Peyer's patch (tissue), 4 donors: ENCODE results near the gene NFAT5.

Source experiments
- POLR2A ChIP-seq, 2 donors: fragments of 450-650 bp; IDR thresholded peaks; one replicate each; pipeline ENCODE4 v1.5.1; 2017; ENCODE audit warnings: antibody characterized with exemption in 2 of 2, mild to moderate bottlenecking in 2 of 2, moderate library complexity in 2 of 2
- TF ChIP-seq, protein P1 (sequence below), 6 experiments: fragments of 450-650 bp in 4 of 6; fragments of 200-600 bp in 2 of 6; sonication (generic) in 1 of 6; IDR thresholded peaks; one replicate each; pipeline ENCODE4 v1.5.1; 2017 to 2019; ENCODE audit warnings: antibody characterized with exemption in 6 of 6, mild to moderate bottlenecking in 3 of 6, moderate library complexity in 1 of 6

DNA sequence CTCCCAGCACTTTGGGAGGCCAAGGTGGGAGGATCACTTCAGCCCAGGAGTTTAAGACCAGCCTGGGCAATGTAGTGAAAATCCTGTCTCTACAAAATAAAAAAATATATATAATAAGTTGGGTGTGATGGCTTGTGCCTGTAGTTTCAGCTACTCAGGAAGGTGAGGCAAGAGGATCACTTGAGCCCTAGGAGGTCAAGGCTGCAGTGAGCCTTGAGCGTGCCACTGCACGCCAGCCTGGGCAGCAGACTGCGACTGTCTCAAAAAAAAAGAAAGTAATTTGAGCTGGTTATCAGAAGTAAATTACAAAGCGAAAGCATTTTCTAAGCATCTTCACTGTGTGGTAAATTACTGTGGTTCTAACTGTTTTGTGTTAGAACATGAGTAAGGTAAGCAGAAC, 94.4 kb downstream of the NFAT5 start:
- no peak for TF ChIP-seq POLR2A (IDR thresholded peaks at IDR 0.05)
- TF ChIP-seq, protein P1, sequence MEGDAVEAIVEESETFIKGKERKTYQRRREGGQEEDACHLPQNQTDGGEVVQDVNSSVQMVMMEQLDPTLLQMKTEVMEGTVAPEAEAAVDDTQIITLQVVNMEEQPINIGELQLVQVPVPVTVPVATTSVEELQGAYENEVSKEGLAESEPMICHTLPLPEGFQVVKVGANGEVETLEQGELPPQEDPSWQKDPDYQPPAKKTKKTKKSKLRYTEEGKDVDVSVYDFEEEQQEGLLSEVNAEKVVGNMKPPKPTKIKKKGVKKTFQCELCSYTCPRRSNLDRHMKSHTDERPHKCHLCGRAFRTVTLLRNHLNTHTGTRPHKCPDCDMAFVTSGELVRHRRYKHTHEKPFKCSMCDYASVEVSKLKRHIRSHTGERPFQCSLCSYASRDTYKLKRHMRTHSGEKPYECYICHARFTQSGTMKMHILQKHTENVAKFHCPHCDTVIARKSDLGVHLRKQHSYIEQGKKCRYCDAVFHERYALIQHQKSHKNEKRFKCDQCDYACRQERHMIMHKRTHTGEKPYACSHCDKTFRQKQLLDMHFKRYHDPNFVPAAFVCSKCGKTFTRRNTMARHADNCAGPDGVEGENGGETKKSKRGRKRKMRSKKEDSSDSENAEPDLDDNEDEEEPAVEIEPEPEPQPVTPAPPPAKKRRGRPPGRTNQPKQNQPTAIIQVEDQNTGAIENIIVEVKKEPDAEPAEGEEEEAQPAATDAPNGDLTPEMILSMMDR (IDR thresholded peaks at IDR 0.05), result no peak
